Skeletal muscle cell (primary cell): Measurements from ENCODE around the gene BAK1.
A peak's percentile ranks its signal among the peaks of the same experiment; 100 is the strongest.

ENCODE experiments used
- DNase-seq: peaks from one replicate; pipeline ENCODE4 v3.0.0-alpha.2; 2010; ENCODE audit warnings: low read depth
- H3K4me3 ChIP-seq: 2 replicates; pipeline ENCODE4 v1.5.1; 2011; ENCODE audit warnings: low read depth, mild to moderate bottlenecking, control low read depth, low read length, moderate library complexity

The BAK1 gene

GRCh38 chr6:33589731-33590530 lies 9.9 kb upstream of the BAK1 start:
- DNase-seq, result peak; percentile 39
- no peak overlapping the region for H3K4me3 ChIP-seq

DNA sequence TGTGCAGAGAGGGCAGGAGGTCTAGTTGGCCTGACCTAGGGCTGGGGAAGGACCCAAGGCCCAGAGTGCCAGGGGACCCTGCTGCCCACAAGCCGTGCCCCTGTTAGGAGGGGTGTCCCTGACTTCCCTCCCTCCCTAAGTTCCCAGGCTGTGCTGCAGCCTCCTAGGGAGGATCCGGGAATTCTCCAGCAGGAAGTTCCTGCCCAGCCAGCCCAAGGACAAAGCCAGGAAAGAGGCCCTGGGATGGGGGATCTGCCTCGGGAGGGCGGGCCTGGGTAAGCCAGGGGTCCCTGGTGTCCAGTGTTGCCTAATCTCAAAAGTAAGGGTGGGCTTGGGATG lies 9.3 kb upstream of the BAK1 start:
- no peak for DNase-seq

DNA sequence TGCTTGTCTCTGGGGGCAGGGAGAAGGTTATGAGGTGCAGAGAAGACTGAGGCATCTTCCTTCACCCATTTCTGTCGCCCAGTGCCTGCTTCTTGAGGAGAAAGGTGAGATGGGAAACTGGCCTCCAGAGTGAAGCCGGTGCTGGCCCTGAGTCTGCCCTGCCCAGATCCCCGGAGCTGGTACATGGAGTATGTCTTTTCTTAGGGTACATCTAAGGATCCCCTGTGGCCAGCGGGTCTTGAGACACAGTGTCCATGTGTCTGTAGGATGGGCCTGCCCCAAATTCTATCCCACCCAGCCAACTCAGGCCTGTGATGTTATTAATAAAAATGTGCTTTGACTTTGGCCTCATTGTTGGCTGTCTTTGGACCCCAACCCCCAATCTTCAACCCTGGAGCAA lies 8.8 kb upstream of the BAK1 start:
- DNase-seq, result no peak
- no peak overlapping the region for H3K4me3 ChIP-seq

More for the DNA sequence above, 9.3 kb upstream of the BAK1 start:
- no peak overlapping the region for H3K4me3 ChIP-seq

GRCh38 chr6:33587529-33587928 lies 7.5 kb upstream of the BAK1 start:
- DNase-seq, result no peak
- H3K4me3 ChIP-seq, result no peak overlapping the region

DNA sequence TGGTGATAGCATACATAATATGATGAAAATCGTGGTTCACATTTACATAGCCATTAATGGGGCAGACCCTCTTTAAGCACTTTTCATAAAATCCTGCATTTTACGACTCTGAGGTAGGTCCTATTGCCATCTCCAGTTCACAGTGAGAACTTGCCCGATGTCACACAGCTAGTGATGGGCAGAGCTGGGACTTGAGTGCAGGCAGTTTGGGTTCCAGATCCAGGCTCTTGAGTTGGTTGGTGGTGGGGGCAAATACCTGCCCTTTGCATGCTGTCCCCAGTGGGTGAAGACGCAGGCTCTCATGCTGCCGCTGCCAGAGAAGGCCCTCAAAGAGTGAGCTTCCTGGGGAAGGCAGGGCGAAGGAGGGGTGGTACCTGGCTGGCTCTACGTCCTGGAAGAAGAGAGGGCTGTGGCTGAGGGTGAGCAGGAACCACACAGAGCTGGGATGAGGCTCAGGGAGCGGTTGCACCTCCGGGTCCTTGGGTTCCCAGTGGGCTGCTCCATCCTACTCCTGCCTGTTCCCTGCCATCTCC lies 6.1 kb upstream of the BAK1 start:
- no peak overlapping the region for H3K4me3 ChIP-seq
- no peak for DNase-seq

- no peak overlapping the region for H3K4me3 ChIP-seq
- DNase-seq, result no peak
Observed at GRCh38 chr6:33585403-33586107, 5.5 kb upstream of the BAK1 start.

- no peak overlapping the region for H3K4me3 ChIP-seq
- DNase-seq, result no peak
Observed at GRCh38 chr6:33584700-33585402, 4.8 kb upstream of the BAK1 start.

DNA sequence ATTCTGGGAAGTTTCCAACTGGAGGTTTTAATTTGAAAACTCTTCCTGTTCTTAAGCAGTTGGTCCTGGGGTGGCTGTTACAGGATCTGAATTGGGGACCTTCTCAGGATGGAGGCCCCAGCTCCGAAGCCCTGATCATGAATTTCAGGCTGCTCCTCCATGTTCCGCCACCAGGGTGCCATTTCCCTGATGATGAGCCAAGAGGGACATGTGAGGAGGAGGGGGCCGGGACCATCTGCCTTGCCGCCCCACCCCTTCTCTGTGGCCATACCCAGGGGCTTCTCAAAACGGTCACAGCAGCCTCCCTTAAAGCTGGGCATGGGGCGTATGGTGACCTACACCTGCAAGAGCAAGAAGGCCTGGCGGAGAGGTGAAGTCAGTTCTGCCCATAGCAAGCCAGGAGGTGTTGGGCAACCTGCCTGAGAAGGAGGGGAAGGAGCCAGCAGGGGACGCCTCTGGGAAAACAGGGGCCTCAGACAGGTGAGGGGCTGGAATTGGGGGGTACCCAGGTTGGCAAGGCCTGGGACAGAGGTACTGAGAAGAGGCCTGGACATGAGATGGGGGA lies 3.6 kb upstream of the BAK1 start:
- H3K4me3 ChIP-seq, result no peak overlapping the region
- DNase-seq, result no peak

GRCh38 chr6:33581186-33581585 lies 1.1 kb upstream of the BAK1 start:
- DNase-seq, result no peak
- no peak overlapping the region for H3K4me3 ChIP-seq

DNA sequence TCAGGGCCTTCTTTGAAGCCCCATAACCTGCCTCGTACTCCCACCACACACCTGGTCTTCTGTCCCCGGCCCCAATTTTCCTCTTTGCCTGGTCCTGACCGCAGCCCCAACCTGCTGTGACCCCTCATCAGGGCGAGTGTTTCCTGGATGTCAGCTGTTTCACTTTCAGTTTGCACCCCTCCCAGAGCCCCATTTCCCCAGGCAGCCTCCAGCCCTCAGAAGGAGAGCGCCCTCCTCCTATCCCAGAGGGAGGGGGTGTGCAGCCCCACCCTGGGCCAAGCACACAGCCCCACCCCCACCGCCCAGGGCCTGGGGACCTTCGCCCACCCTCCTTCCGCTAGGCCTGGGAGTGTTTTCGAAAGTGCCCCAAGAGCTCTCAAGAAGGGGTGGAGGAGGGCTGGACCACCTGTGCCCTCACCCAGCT lies 1.5 kb downstream of the BAK1 start:
- DNase-seq, result no peak
- peak overlapping the region; percentile 95 for H3K4me3 ChIP-seq

- H3K4me3 ChIP-seq, result no peak overlapping the region
- DNase-seq, result no peak
Observed at GRCh38 chr6:33578164-33578563, 1.9 kb downstream of the BAK1 start.

DNA sequence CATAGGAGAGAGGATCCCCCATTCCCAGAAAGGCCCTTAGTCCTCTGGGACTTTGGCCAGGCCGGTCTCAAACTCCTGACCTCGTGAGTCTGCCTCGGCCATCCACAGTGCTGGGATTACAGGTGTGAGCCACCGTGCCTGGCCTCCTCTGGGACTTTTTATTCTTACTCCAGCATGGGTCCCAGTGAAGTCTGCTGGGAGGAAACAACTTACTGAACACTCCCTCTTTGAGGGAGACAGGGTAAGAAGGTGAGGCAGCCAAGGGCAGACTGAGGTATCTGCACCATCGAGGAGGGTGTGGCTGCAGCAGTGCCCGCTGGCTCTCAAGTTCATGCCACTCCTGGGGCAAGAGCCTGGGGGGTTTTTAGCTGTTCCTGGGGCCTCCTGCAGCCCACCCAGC lies 2.4 kb downstream of the BAK1 start:
- H3K4me3 ChIP-seq, result no peak overlapping the region
- no peak for DNase-seq

DNA sequence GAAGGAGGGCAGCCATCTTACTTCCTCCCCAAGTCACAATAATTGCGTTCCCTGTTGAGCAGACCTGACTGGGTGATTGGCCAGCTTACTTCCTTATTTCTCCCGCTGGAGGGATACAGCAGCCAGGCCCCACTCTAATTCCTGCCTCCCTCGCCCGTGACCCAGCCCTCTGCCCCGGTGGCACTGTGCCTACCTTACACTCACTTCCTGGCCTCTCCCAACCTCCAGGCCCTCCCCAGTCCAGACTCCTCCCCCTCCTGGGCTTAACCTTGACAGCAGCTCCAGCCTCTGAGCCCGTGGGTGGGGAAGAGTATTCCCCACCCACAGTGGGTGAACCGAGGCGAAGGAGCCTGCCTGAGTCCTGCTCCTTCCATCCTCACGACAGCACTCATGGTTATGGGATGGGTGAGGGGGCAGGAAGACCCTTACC lies 3.0 kb downstream of the BAK1 start:
- DNase-seq, result no peak
- H3K4me3 ChIP-seq, result no peak overlapping the region

- no peak for DNase-seq
- H3K4me3 ChIP-seq, result no peak overlapping the region
Observed at GRCh38 chr6:33576668-33577067, 3.4 kb downstream of the BAK1 start.

DNA sequence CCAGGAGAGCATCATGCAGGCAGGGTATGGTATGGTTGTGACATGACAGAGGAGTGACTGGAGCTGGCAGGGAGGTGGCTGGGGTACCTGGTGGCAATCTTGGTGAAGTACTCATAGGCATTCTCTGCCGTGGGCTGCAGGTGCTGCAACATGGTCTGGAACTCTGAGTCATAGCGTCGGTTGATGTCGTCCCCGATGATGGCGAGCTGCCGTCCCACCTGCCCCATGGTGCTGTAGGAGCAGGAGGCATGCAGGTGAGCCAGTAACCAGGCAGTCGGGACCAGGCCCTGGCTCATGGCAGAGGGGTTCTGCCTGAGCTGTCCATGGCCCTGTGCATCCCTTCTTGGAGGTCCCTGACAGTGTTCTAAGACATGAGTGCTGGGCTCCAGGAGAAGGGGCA lies 4.9 kb downstream of the BAK1 start:
- DNase-seq, result no peak
- no peak overlapping the region for H3K4me3 ChIP-seq

DNA sequence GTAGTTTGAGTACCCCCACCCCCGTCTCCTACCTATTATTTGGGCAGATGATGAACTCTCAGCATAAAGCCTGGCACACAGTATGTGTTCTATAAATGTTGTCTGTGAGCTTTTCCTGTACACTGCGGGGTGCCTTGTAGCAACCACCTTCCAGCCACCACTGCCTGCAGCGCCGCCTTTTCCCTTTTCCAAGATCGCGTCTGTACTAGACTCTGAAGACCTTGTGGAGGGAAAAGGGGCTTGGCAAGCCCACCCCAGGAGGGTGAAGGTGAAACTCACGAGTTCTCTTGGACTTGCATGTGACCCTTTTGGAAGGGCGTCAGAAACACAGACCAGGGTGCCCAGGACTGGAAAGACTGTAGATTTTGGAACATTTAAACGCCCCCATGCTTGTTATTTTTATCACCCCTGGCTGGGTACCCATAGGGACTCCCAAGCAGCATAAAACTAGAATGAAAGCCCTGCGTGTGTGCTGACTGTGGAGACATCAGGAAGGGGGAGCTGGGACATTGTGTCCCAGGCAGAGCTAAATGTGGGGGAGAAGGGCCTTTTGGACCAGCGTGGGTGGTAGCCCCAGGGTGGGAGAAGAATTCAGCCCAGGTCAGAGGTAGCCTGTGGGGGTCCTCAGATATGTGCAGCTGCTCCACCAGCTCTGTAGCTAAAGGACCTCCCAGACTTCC lies 8.3 kb downstream of the BAK1 start:
- no peak for DNase-seq
- H3K4me3 ChIP-seq, result peak overlapping the region; percentile 64

GRCh38 chr6:33570806-33571636 lies 9.1 kb downstream of the BAK1 start:
- DNase-seq, result no peak
- H3K4me3 ChIP-seq, result peak overlapping the region; percentile 64

- H3K4me3 ChIP-seq, result no peak overlapping the region
- no peak for DNase-seq
Observed at GRCh38 chr6:33568826-33569570, 11.1 kb downstream of the BAK1 start.
